NCI-H1105 treated with DMSO at 0.1 percent for 48 hours (cell line): ENCODE data around the gene MOCS3.
"Not testable (repeated sequence)": the region's sequence is repeated elsewhere in the genome, so short reads cannot be mapped to it uniquely, and the experiment has no call there.

Source experiments
- DNase-seq: peaks from one replicate; lab custom pipeline; 2025; lab: John Stamatoyannopoulos, UW

Gene MOCS3

GRCh38 chr20:50932016-50932485, 26.6 kb upstream of the MOCS3 start:
- DNase-seq = no peak

GRCh38 chr20:50932691-50933280, 25.8 kb upstream of the MOCS3 start:
- no peak for DNase-seq

GRCh38 chr20:50933589-50933988, 25.0 kb upstream of the MOCS3 start:
- DNase-seq = no peak

GRCh38 chr20:50943069-50943468, 15.5 kb upstream of the MOCS3 start:
- DNase-seq = no peak

GRCh38 chr20:50948132-50948785, 10.4 kb upstream of the MOCS3 start:
- no peak for DNase-seq

GRCh38 chr20:50953196-50953595, 5.4 kb upstream of the MOCS3 start:
- no peak for DNase-seq

GRCh38 chr20:50953821-50954220, 4.8 kb upstream of the MOCS3 start:
- no peak for DNase-seq

GRCh38 chr20:50957276-50957675, 1.3 kb upstream of the MOCS3 start:
- DNase-seq = no peak

GRCh38 chr20:50957798-50958614, 612 bp upstream of the MOCS3 start, which contains the start of gene DPM1:
Gene DPM1, minus strand, starts transcription at chr20:50958532. Its CDS starts 9 bp downstream, at chr20:50958523.
- peak; percentile 95 for DNase-seq

- DNase-seq = no peak
Measured at GRCh38 chr20:50959543-50960126, 1.0 kb downstream of the MOCS3 start.

- no peak for DNase-seq
Measured at GRCh38 chr20:50967586-50967985, 9.0 kb downstream of the MOCS3 start.

GRCh38 chr20:50968289-50968688, 9.7 kb downstream of the MOCS3 start:
- DNase-seq = no peak

GRCh38 chr20:50969435-50969834, 10.8 kb downstream of the MOCS3 start:
- no peak for DNase-seq

- DNase-seq = no peak
Measured at GRCh38 chr20:50969912-50970311, 11.3 kb downstream of the MOCS3 start.

- no peak for DNase-seq
Measured at GRCh38 chr20:50975701-50976330, 17.2 kb downstream of the MOCS3 start.

GRCh38 chr20:50977066-50978021, 18.7 kb downstream of the MOCS3 start:
- no peak for DNase-seq

- DNase-seq = not testable (repeated sequence)
Measured at GRCh38 chr20:50978533-50978932, 19.9 kb downstream of the MOCS3 start.

- no peak for DNase-seq
Measured at GRCh38 chr20:50980071-50980681, 21.6 kb downstream of the MOCS3 start.

GRCh38 chr20:50980851-50981713, 22.5 kb downstream of the MOCS3 start:
- peak; percentile 67 for DNase-seq

GRCh38 chr20:50981714-50982048, 23.1 kb downstream of the MOCS3 start:
- DNase-seq = no peak
